Muscle of back (tissue), 11 donors: ENCODE data around the gene PLPPR3. TPM values are rescaled to one million over a fixed set of nuclear protein-coding genes. Genes with fewer than 3 reads are reported as not detected.
"Not testable (repeated sequence)": the region's sequence is repeated elsewhere in the genome, so short reads cannot be mapped to it uniquely, and the experiment has no call there.

Experiments used
- DNase-seq, 3 donors: peaks; one replicate each; pipeline versions ENCODE4 v3.0.0 to v3.0.0-alpha.2; 2013
- polyA plus RNA-seq, 10 donors: library from polyadenylated mRNA; unstranded; fragments of 120-200 nt; gene quantifications; one replicate each; pipeline ENCODE4 v1.2.1, GENCODE V29; 2013; ENCODE audit not compliant: insufficient read length in 10 of 10

PLPPR3 gene
- polyA plus RNA-seq, 10 donors = 0.27 to 1.5 (median 0.68) TPM

DNA sequence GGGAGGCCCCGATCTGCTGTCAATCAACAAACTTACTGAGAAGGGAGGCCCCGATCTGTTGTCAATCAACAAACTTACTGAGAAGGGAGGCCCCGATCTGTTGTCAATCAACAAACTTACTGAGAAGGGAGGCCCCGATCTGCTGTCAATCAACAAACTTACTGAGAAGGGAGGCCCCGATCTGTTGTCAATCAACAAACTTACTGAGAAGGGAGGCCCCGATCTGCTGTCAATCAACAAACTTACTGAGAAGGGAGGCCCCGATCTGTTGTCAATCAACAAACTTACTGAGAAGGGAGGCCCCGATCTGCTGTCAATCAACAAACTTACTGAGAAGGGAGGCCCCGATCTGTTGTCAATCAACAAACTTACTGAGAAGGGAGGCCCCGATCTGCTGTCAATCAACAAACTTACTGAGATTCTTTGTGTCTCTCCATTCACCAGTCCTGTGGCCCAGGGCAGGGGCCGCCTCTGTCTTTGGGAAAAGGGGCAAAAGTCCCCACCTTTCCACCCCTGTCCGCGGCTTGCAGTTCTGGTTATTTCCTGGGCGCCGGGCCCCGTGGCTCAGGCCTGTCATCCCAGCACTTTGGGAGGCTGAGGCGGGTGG lies 32.0 kb upstream of the PLPPR3 start:
- DNase-seq = not testable (repeated sequence)

- DNase-seq = no peak
Observed at GRCh38 chr19:853014-853585, 31.3 kb upstream of the PLPPR3 start.

- DNase-seq = no peak
Observed at GRCh38 chr19:852136-853013, 30.6 kb upstream of the PLPPR3 start, which contains the start of gene ELANE. Gene ELANE, plus strand, starts transcription at chr19:852303. Its CDS starts 26 bp downstream, at chr19:852329.

GRCh38 chr19:850979-851335 lies 29.2 kb upstream of the PLPPR3 start:
- no peak for DNase-seq

- peak; percentile 57 to 92 (median 86) for DNase-seq
Observed at GRCh38 chr19:850221-850978, 28.6 kb upstream of the PLPPR3 start.

- DNase-seq = not testable (repeated sequence)
Observed at GRCh38 chr19:849195-849594, 27.4 kb upstream of the PLPPR3 start.

GRCh38 chr19:848386-848921 lies 26.7 kb upstream of the PLPPR3 start:
- DNase-seq = no peak

DNA sequence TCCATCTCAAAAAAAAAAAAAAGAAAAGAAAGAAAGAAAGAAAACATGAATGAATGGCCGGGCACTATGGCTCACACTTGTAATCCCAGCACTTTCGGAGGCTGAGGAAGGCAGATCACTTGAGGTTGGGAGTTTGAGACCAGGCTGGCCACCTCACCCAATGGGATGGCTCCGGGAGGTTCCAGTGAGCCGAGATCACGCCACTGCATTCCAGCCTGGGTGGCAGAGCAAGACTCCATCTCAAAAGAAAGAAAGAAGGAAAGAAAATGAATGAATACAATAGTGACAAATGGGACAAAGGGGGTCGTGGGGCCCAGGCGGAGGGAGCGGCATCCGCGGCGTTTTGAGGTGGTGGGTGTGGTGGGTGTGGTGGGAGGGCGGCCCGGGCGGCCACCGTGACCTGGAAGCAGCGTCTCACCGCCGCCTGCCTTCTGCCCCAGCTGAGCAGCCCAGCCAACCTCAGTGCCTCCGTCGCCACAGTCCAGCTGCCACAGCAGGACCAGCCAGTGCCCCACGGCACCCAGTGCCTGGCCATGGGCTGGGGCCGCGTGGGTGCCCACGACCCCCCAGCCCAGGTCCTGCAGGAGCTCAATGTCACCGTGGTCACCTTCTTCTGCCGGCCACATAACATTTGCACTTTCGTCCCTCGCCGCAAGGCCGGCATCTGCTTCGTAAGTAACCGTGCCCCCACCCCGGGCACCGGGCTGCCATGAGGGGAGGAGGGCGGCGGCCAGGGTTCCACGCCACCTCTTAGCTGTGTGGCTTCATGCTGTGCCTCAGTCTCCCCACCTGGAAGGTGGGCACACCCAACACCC lies 24.2 kb upstream of the PLPPR3 start:
- DNase-seq = no peak

GRCh38 chr19:844546-844971 lies 22.8 kb upstream of the PLPPR3 start:
- no peak for DNase-seq

DNA sequence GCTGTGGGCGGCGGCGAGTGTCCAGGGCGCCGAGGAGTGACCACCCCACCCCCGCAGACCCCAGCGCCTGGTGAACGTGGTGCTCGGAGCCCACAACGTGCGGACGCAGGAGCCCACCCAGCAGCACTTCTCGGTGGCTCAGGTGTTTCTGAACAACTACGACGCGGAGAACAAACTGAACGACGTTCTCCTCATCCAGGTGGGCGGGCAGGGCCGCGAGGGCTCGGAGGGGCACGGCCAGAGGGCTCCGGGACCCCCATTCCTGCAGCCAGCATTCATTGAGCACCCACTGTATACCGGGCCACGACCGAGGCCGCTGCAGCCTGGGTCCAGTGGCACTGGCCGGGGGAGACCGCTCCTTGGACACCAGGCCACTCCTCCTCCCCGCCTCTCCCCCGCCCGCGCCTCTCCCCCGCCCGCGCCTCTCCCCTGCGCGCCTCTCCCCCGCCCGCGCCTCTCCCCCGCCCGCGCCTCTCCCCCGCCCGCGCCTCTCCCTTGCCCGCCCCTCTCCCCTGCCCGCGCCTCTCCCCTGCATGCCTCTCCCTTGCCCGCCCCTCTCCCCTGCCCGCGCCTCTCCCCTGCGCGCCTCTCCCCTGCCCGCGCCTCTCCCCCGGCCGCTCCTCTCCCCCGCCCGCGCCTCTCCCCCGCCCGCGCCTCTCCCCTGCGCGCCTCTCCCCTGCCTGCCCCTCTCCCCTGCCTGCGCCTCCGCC lies 22.2 kb upstream of the PLPPR3 start:
- DNase-seq = no peak

- no peak for DNase-seq
Observed at GRCh38 chr19:843180-843835, 21.6 kb upstream of the PLPPR3 start.

DNA sequence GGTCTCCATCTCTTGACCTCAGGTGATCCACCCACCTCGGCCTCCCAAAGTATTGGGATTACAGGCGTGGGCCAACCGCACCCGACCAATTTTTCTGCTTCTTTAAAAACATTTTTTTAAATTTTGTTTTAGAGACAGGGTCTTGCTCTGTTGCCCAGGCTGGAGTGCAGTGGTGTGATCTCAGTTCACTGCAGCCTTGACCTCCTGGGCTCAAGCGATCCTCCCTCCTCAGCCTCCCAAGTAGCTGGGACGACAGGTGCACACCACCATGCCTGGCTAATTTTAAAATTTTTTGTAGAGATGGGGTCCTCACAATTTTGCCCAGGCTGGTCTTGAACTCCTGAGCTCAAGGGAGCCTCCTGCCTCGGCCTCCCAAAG lies 21.0 kb upstream of the PLPPR3 start:
- not testable (repeated sequence) for DNase-seq

GRCh38 chr19:840519-841206 lies 18.9 kb upstream of the PLPPR3 start, which contains the start of gene PRTN3:
Gene PRTN3, plus strand, starts transcription at chr19:840999. Its CDS starts 10 bp downstream, at chr19:841009.
- no peak for DNase-seq

DNA sequence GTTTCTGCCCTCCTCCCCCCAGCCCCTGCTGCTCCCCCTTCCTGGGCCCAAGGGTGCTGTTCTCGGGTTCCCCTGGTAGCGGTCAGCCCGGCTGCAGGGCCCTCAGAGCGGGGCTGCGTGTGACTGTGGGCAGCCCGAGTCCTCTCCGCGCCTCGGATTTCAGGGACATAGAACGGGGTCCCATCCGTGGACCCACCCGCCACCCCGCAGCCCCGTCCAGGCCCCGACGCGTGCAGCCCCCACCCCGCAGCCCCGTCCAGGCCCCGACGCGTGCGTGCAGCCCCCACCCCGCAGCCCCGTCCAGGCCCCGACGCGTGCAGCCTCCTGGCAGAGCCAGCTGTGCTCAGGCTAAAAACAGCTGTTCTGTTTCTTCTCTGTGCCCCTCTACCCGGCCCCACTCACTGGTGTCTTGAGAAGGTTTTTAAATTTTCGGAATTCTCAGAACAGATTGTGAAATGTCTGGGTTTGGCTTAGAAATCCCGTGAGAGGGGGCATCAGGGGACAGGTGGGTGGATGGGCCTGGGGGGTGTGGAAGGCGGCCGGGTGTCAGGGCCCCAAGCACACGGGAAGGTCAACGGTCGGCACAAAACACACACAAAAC lies 13.6 kb upstream of the PLPPR3 start:
- DNase-seq = no peak

DNA sequence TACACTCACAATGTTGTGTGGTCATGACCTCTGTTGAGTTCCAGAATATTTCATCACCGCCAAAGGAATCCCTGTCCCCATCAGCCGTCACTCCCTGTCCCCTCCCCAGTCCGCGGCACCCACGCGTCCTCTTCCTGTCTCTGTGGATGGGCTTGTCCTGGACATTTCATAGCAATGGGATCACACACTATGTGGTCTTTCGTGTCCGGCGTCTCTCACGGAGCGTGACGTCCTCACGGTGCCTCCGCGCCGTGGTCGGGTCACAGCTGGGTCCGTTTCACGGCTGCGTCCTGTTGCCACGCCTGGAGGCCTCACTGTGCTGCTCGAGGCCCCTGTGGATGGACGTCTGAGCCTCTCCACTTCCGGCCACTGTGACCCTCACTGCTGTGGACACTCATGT lies 12.5 kb upstream of the PLPPR3 start:
- DNase-seq = no peak

- DNase-seq = no peak
Observed at GRCh38 chr19:831407-832369, 9.9 kb upstream of the PLPPR3 start.

GRCh38 chr19:829129-829758 lies 7.5 kb upstream of the PLPPR3 start:
- no peak for DNase-seq
